PC-3 (cell line): ENCODE results near the gene GABRA5. TPM values are rescaled to one million over a fixed set of nuclear protein-coding genes. Genes with fewer than 3 reads are reported as not detected.

Experiments used
- ATAC-seq: fragments of 200-7000 bp; cut with Tn5 transposase; 2 replicates; pipeline ENCODE4 v1.9.1; 2020; ENCODE audit warnings: mild to moderate bottlenecking, moderate library complexity
- BruUV-seq: library from RNA; stranded (reverse); fragments of 400-500 nt; replicated peaks from 2 replicates; lab custom pipeline; 2021; lab: Mats Ljungman, UMichigan
- CTCF ChIA-PET: fragments of 300-600 bp; sonication (Branson Sonifier 250); formaldehyde crosslinking; loops from one replicate; lab custom pipeline; 2022; ENCODE audit warnings: antibody characterized with exemption; lab: Charles Lee
- POLR2A ChIA-PET: fragments of 300-600 bp; sonication (Branson Sonifier 250); formaldehyde crosslinking; loops from one replicate; lab custom pipeline; 2022; ENCODE audit warnings: antibody characterized with exemption; ENCODE audit not compliant: unreplicated experiment; lab: Charles Lee
- DNase-seq: peaks from one replicate; pipeline ENCODE4 v3.0.0-alpha.2; 2015
- H2AFZ ChIP-seq: fragments of 300-600 bp; sonication (generic); 2 replicates; pipeline ENCODE4 v1.6.0; 2016; ENCODE audit warnings: antibody characterized with exemption, low read length
- H3F3A ChIP-seq: fragments of 300-600 bp; sonication (generic); one replicate; pipeline ENCODE4 v1.6.0; 2017; ENCODE audit warnings: antibody characterized with exemption, low read length, control low read depth, mild to moderate bottlenecking; ENCODE audit not compliant: unreplicated experiment
- H3K27ac ChIP-seq: fragments of 300-600 bp; sonication (generic); 2 replicates; pipeline ENCODE4 v1.5.1; 2016; ENCODE audit warnings: mild to moderate bottlenecking, low read length
- H3K27me3 ChIP-seq: fragments of 300-600 bp; sonication (generic); 2 replicates; pipeline ENCODE4 v1.6.1; 2016; ENCODE audit warnings: low read length, mixed read lengths
- H3K36me3 ChIP-seq: fragments of 300-600 bp; sonication (generic); 2 replicates; pipeline ENCODE4 v1.6.1; 2016; ENCODE audit warnings: low read depth, mixed run types, low read length, mixed read lengths
- H3K4me1 ChIP-seq: fragments of 300-600 bp; sonication (generic); 2 replicates; pipeline ENCODE4 v1.5.1; 2016; ENCODE audit warnings: low read length; ENCODE audit not compliant: insufficient read depth
- H3K4me2 ChIP-seq: fragments of 300-600 bp; sonication (generic); 2 replicates; pipeline ENCODE4 v1.6.0; 2016; ENCODE audit warnings: low read length
- H3K4me3 ChIP-seq: fragments of 300-600 bp; sonication (generic); 2 replicates; pipeline ENCODE4 v1.5.1; 2016; ENCODE audit warnings: mild to moderate bottlenecking, low read length, mixed read lengths
- H3K79me2 ChIP-seq: fragments of 300-600 bp; sonication (generic); 2 replicates; pipeline ENCODE4 v1.6.1; 2017; ENCODE audit warnings: low read length, mixed read lengths
- H3K9ac ChIP-seq: fragments of 300-600 bp; sonication (generic); 2 replicates; pipeline ENCODE4 v1.6.0; 2016; ENCODE audit warnings: mild to moderate bottlenecking, low read length
- H3K9me2 ChIP-seq: fragments of 300-600 bp; sonication (generic); replicated peaks from 2 replicates; pipeline ENCODE4 v1.6.1; 2016; ENCODE audit warnings: mixed run types, low read length, mixed read lengths
- H3K9me3 ChIP-seq: fragments of 300-600 bp; sonication (generic); 2 replicates; pipeline ENCODE4 v1.6.1; 2016; ENCODE audit warnings: low read length, mixed read lengths
- H4K20me1 ChIP-seq: fragments of 300-600 bp; sonication (generic); 2 replicates; pipeline ENCODE4 v1.6.1; 2016; ENCODE audit warnings: low read length, mixed read lengths
- EZH2 ChIP-seq: fragments of 300-600 bp; sonication (generic); IDR thresholded peaks from one replicate; pipeline ENCODE4 v1.6.1; 2017; ENCODE audit warnings: antibody characterized with exemption, mild to moderate bottlenecking, low read length; ENCODE audit not compliant: unreplicated experiment
- EZH2phosphoT487 ChIP-seq: fragments of 300-600 bp; sonication (generic); IDR thresholded peaks from 2 replicates; pipeline ENCODE4 v1.6.1; 2018; ENCODE audit warnings: mild to moderate bottlenecking, antibody characterized with exemption, low read length, borderline replicate concordance
- intact Hi-C: fragments of 100-400 bp; cut with micrococcal nuclease; formaldehyde crosslinking; loops from 2 replicates; pipeline ENCODE4 v1.9.0; 2023
- total RNA-seq: library from RNA; depleted of rRNA; stranded (reverse); fragments of >200 nt; gene quantifications from 2 replicates; pipeline ENCODE4 v1.2.3, GENCODE V29; 2014
- TF ChIP-seq, protein P1 (sequence below): fragments of 300-600 bp; sonication (generic); conservative IDR thresholded peaks from 2 replicates; pipeline ENCODE4 v1.5.1; 2017; ENCODE audit warnings: antibody characterized with exemption, low read depth, mild to moderate bottlenecking, low read length

GABRA5 gene
- total RNA-seq, 1 experiment from 2014 or later: not detected

DNA sequence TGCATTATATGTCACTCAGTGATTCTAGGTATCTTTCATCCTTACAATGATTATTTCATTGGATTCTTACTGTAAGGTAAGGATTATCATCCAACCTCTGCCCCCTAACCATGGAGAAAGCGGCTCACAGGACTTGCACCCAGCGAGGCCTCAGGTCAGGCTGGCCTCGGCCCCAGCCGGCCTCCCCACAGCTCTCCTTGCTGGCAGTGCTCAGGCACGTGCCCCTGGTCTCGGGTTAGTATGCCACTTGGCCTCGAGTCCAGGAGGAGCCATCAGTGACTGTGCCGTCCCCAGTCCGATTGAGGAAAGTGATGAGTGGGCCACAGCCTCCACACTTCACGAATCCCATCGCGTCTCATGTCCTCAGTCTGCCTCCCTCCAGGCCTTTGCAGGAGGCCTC lies 68.5 kb downstream of the GABRA5 start:
- no peak overlapping the region for H3K9ac ChIP-seq
- no peaks in the 10 kb centered on the region for H3K9me2 ChIP-seq
- H3K79me2 ChIP-seq: no peaks in the 10 kb centered on the region
- H3K4me1 ChIP-seq: no peaks in the 10 kb centered on the region
- H2AFZ ChIP-seq: no peak overlapping the region
- DNase-seq: no peak
- H4K20me1 ChIP-seq: no peaks in the 10 kb centered on the region
- no TSS peak for BruUV-seq
- no peaks in the 10 kb centered on the region for H3K9me3 ChIP-seq
- H3K4me3 ChIP-seq: no peak overlapping the region
- TF ChIP-seq, protein P1, sequence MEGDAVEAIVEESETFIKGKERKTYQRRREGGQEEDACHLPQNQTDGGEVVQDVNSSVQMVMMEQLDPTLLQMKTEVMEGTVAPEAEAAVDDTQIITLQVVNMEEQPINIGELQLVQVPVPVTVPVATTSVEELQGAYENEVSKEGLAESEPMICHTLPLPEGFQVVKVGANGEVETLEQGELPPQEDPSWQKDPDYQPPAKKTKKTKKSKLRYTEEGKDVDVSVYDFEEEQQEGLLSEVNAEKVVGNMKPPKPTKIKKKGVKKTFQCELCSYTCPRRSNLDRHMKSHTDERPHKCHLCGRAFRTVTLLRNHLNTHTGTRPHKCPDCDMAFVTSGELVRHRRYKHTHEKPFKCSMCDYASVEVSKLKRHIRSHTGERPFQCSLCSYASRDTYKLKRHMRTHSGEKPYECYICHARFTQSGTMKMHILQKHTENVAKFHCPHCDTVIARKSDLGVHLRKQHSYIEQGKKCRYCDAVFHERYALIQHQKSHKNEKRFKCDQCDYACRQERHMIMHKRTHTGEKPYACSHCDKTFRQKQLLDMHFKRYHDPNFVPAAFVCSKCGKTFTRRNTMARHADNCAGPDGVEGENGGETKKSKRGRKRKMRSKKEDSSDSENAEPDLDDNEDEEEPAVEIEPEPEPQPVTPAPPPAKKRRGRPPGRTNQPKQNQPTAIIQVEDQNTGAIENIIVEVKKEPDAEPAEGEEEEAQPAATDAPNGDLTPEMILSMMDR: no peak
- TF ChIP-seq EZH2phosphoT487 (no peak), EZH2 (no peak)
- intact Hi-C loops: no loop called here
- H3K27ac ChIP-seq: no peak overlapping the region
- ChIA-PET POLR2A (no interaction called here), CTCF (no interaction called here)
- H3K36me3 ChIP-seq: no peaks in the 10 kb centered on the region
- no peaks in the 10 kb centered on the region for H3K27me3 ChIP-seq
- no peak overlapping the region for H3K4me2 ChIP-seq
- H3F3A ChIP-seq: no peaks in the 10 kb centered on the region
- ATAC-seq: no peak

DNA sequence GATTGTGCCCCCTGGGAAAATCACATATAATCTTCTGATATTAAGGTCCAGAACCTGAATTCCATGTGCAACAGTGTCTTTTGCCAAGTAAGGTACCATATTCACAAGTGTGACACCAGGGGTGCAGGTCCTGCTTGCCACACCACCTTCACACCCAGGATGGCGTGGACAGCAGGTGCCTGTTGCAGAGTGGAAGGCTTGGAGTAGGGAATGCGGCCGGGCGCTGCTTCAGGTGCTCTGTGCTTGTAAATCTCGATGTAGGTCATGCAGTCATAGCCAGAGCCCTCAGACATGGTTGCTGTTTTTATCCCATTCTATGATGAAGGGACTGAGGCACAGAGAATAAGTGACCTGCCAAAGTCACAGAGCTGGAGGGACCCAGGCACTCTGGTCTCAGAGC lies 69.6 kb downstream of the GABRA5 start:
- H3K36me3 ChIP-seq: no peaks in the 10 kb centered on the region
- no peak for ATAC-seq
- H3K4me3 ChIP-seq: no peak overlapping the region
- no peaks in the 10 kb centered on the region for H3K9me2 ChIP-seq
- no peaks in the 10 kb centered on the region for H3F3A ChIP-seq
- H3K79me2 ChIP-seq: no peaks in the 10 kb centered on the region
- no TSS peak for BruUV-seq
- no peaks in the 10 kb centered on the region for H3K9me3 ChIP-seq
- no peak for DNase-seq
- no peak overlapping the region for H3K4me2 ChIP-seq
- no peak overlapping the region for H3K9ac ChIP-seq
- H3K27me3 ChIP-seq: no peaks in the 10 kb centered on the region
- no peak for TF ChIP-seq EZH2
- no peak for TF ChIP-seq EZH2phosphoT487
- TF ChIP-seq, protein P1: no peak
- no peak overlapping the region for H2AFZ ChIP-seq
- no peaks in the 10 kb centered on the region for H4K20me1 ChIP-seq
- ChIA-PET POLR2A (no interaction called here), CTCF (no interaction called here)
- H3K4me1 ChIP-seq: no peaks in the 10 kb centered on the region
- intact Hi-C loops: no loop called here
- H3K27ac ChIP-seq: no peak overlapping the region

DNA sequence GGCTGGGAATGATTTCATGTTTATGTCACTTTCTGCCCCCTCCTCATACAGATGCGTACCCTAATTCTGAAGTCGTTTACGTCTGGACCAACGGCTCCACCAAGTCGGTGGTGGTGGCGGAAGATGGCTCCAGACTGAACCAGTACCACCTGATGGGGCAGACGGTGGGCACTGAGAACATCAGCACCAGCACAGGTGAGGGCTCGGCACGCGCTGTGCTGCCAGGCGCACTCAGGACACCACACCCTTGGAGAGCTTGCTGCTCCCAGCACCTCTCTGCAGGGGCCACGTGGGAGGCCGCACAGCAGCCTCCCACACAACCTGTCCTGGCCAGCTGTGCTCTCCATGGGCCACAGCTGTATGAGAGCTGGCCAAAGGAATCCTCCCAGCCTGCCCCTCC lies 70.3 kb downstream of the GABRA5 start:
- Histone ChIP-seq H3K27ac (no peak overlapping the region), H3K4me1 (no peaks in the 10 kb centered on the region), H3K4me2 (no peak overlapping the region), H3K4me3 (no peak overlapping the region), H3F3A (no peaks in the 10 kb centered on the region), H3K79me2 (no peaks in the 10 kb centered on the region), H3K9me2 (no peaks in the 10 kb centered on the region), H3K9ac (no peak overlapping the region), H3K27me3 (no peaks in the 10 kb centered on the region), H3K9me3 (no peaks in the 10 kb centered on the region), H2AFZ (no peak overlapping the region), H3K36me3 (no peaks in the 10 kb centered on the region), H4K20me1 (no peaks in the 10 kb centered on the region)
- DNase-seq (no peak), ATAC-seq (no peak)
- POLR2A ChIA-PET: no interaction called here
- BruUV-seq: no TSS peak
- TF ChIP-seq, protein P1: no peak
- TF ChIP-seq EZH2phosphoT487 (no peak), EZH2 (no peak)
- intact Hi-C loops: no loop called here
- CTCF ChIA-PET: no interaction called here
